ENCODE results near the gene PTPDC1.

The PTPDC1 gene

DNA sequence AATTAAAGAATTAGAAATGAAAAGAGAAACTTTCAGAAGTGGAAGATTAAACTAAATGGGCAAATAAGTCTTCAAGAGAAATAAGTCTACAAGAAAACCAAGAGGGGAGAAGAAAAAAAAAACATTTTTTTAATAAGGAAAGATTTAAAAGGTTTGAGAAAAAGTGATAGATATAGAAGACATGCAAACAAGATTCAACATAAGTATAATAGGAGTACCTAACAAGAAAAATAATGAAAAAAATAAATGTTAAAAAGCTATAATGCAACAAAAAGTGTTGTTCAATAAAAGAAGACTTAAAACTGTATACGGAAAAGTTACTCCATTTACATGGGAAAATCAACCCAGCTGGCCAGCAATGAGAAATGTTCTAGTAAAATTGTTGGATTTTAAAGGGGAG lies 42.6 kb downstream of the PTPDC1 start:
- H3K9ac ChIP-seq (ENCODE audit: low read length) = no peak overlapping the region
- no peak overlapping the region for H2BK5ac ChIP-seq (ENCODE audit: low read depth, low read length, poor library complexity)
- no CpG with 5 or more reads among the region's 1 CpG for WGBS (ENCODE audit: extremely low coverage, insufficient coverage, insufficient read length)
- no peaks in the 10 kb centered on the region for H3K79me2 ChIP-seq (ENCODE audit: control insufficient read depth, insufficient read depth, low read length, poor library complexity)
- H3K23ac ChIP-seq (ENCODE audit: low read length) = no peak overlapping the region
- no peaks in the 10 kb centered on the region for H3K36me3 ChIP-seq (ENCODE audit: control insufficient read depth in 1 of 2, insufficient read depth in 2 of 2, low read length in 2 of 2)
- H3K9me3 ChIP-seq (ENCODE audit: insufficient read depth, low read depth, low read length) = peaks cover 6% of the 10 kb centered on the region
- no peak for DNase-seq
- no peaks in the 10 kb centered on the region for H3K4me1 ChIP-seq (ENCODE audit: control insufficient read depth in 1 of 2, insufficient read depth in 2 of 2, low read length in 2 of 2)
- no peak overlapping the region for H3K27ac ChIP-seq (ENCODE audit: low read depth, low read length)
- H3K4me3 ChIP-seq (ENCODE audit: low read depth, low read length) = no peak overlapping the region
- H2AFZ ChIP-seq (ENCODE audit: insufficient read depth, low read length, poor library complexity) = no peak overlapping the region
- no peak overlapping the region for H4K91ac ChIP-seq (ENCODE audit: low read depth, low read length)
- no peak overlapping the region for H2AK5ac ChIP-seq (ENCODE audit: low read length)
- no peaks in the 10 kb centered on the region for H3K79me1 ChIP-seq (ENCODE audit: low read length)
- no peak overlapping the region for H3K4me2 ChIP-seq (ENCODE audit: low read length)
- no peak overlapping the region for H4K12ac ChIP-seq (ENCODE audit: low read depth, low read length)
- H2BK12ac ChIP-seq (ENCODE audit: low read length) = no peak overlapping the region
- no peak overlapping the region for H3K4ac ChIP-seq (ENCODE audit: low read depth, low read length)
- H4K8ac ChIP-seq (ENCODE audit: low read depth, low read length) = no peak overlapping the region
- no peak overlapping the region for H3K18ac ChIP-seq (ENCODE audit: low read length)
- H3K27me3 ChIP-seq (ENCODE audit: insufficient read depth, low read length) = no peaks in the 10 kb centered on the region
- H3K14ac ChIP-seq (ENCODE audit: low read length) = no peak overlapping the region
- H2BK120ac ChIP-seq (ENCODE audit: insufficient read depth, low read length, poor library complexity) = no peak overlapping the region

DNA sequence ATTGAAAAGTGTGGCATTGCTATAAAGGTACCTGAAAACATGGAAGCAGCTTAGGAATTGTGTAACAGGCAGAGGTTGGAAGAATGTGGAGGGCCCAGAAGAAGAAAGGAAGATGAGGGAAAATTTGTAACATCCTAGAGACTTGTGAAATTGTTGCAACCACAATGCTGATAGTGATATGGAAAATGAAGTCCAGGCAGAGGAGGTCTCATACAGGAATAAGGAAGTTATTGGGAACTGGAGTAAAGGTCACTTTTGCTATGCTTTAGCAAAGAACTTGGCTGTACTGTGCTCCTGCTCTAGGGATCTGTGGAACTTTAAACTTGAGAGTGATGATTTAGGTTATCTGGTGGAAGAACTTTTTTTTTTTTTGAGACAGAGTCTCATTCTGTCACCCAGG lies 43.5 kb downstream of the PTPDC1 start:
- DNase-seq = peak in 1 of 2 donors; percentile 31
- Histone ChIP-seq H3K27ac (ENCODE audit: low read depth, low read length) (no peak overlapping the region), H4K8ac (ENCODE audit: low read depth, low read length) (no peak overlapping the region), H3K9ac (ENCODE audit: low read length) (no peak overlapping the region), H3K23ac (ENCODE audit: low read length) (no peak overlapping the region), H4K12ac (ENCODE audit: low read depth, low read length) (no peak overlapping the region), H2AFZ (ENCODE audit: insufficient read depth, low read length, poor library complexity) (no peak overlapping the region), H3K36me3 (ENCODE audit: control insufficient read depth in 1 of 2, insufficient read depth in 2 of 2, low read length in 2 of 2) (no peaks in the 10 kb centered on the region), H3K18ac (ENCODE audit: low read length) (no peak overlapping the region), H3K4me1 (ENCODE audit: control insufficient read depth in 1 of 2, insufficient read depth in 2 of 2, low read length in 2 of 2) (no peaks in the 10 kb centered on the region), H2BK5ac (ENCODE audit: low read depth, low read length, poor library complexity) (no peak overlapping the region), H2AK5ac (ENCODE audit: low read length) (no peak overlapping the region), H3K4me3 (ENCODE audit: low read depth, low read length) (no peak overlapping the region), H2BK12ac (ENCODE audit: low read length) (no peak overlapping the region), H3K79me2 (ENCODE audit: control insufficient read depth, insufficient read depth, low read length, poor library complexity) (no peaks in the 10 kb centered on the region), H3K27me3 (ENCODE audit: insufficient read depth, low read length) (no peaks in the 10 kb centered on the region), H4K91ac (ENCODE audit: low read depth, low read length) (no peak overlapping the region), H3K9me3 (ENCODE audit: insufficient read depth, low read depth, low read length) (peaks cover 6% of the 10 kb centered on the region), H3K14ac (ENCODE audit: low read length) (no peak overlapping the region), H3K4me2 (ENCODE audit: low read length) (no peak overlapping the region), H3K79me1 (ENCODE audit: low read length) (no peaks in the 10 kb centered on the region), H2BK120ac (ENCODE audit: insufficient read depth, low read length, poor library complexity) (no peak overlapping the region), H3K4ac (ENCODE audit: low read depth, low read length) (no peak overlapping the region)

DNA sequence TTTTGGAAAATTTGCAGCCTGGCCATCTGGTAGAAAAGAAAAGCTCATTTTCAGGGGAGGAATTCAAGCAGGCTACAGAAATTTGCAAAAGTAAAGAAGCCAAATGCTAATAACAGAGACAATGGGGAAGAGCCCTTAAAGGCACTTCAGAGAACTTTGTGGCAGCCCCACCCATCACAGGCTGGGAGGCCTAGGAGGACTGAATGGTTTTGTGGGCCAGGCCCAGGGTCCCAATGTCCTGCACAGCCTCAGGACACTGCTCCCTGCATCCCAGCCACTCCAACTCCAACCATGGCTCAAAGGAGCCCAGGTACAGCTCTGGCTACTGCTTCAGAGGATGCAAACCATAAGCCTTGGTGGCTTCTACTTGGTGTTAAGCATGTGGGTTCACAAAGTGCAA lies 44.3 kb downstream of the PTPDC1 start:
- peaks cover 6% of the 10 kb centered on the region for H3K9me3 ChIP-seq (ENCODE audit: insufficient read depth, low read depth, low read length)
- H2AFZ ChIP-seq (ENCODE audit: insufficient read depth, low read length, poor library complexity) = no peak overlapping the region
- no peak overlapping the region for H2BK120ac ChIP-seq (ENCODE audit: insufficient read depth, low read length, poor library complexity)
- H3K79me1 ChIP-seq (ENCODE audit: low read length) = no peaks in the 10 kb centered on the region
- no peak overlapping the region for H2BK12ac ChIP-seq (ENCODE audit: low read length)
- H4K91ac ChIP-seq (ENCODE audit: low read depth, low read length) = no peak overlapping the region
- no peaks in the 10 kb centered on the region for H3K4me1 ChIP-seq (ENCODE audit: control insufficient read depth in 1 of 2, insufficient read depth in 2 of 2, low read length in 2 of 2)
- H3K4me3 ChIP-seq (ENCODE audit: low read depth, low read length) = no peak overlapping the region
- no peak overlapping the region for H4K12ac ChIP-seq (ENCODE audit: low read depth, low read length)
- no peak overlapping the region for H4K8ac ChIP-seq (ENCODE audit: low read depth, low read length)
- H3K27ac ChIP-seq (ENCODE audit: low read depth, low read length) = no peak overlapping the region
- H3K23ac ChIP-seq (ENCODE audit: low read length) = no peak overlapping the region
- H3K27me3 ChIP-seq (ENCODE audit: insufficient read depth, low read length) = no peaks in the 10 kb centered on the region
- no peaks in the 10 kb centered on the region for H3K36me3 ChIP-seq (ENCODE audit: control insufficient read depth in 1 of 2, insufficient read depth in 2 of 2, low read length in 2 of 2)
- no peak overlapping the region for H3K4me2 ChIP-seq (ENCODE audit: low read length)
- H3K9ac ChIP-seq (ENCODE audit: low read length) = no peak overlapping the region
- no peak overlapping the region for H3K18ac ChIP-seq (ENCODE audit: low read length)
- no peak for DNase-seq
- H2BK5ac ChIP-seq (ENCODE audit: low read depth, low read length, poor library complexity) = no peak overlapping the region
- H3K79me2 ChIP-seq (ENCODE audit: control insufficient read depth, insufficient read depth, low read length, poor library complexity) = no peaks in the 10 kb centered on the region
- H3K4ac ChIP-seq (ENCODE audit: low read depth, low read length) = no peak overlapping the region
- H2AK5ac ChIP-seq (ENCODE audit: low read length) = no peak overlapping the region
- H3K14ac ChIP-seq (ENCODE audit: low read length) = no peak overlapping the region

GRCh38 chr9:94134629-94135028 lies 50.4 kb downstream of the PTPDC1 start:
- Histone ChIP-seq H2BK5ac (ENCODE audit: low read depth, low read length, poor library complexity) (no peak overlapping the region), H2AK5ac (ENCODE audit: low read length) (no peak overlapping the region), H3K27ac (ENCODE audit: low read depth, low read length) (no peak overlapping the region), H3K9me3 (ENCODE audit: insufficient read depth, low read depth, low read length) (no peaks in the 10 kb centered on the region), H2BK120ac (ENCODE audit: insufficient read depth, low read length, poor library complexity) (no peak overlapping the region), H2BK12ac (ENCODE audit: low read length) (no peak overlapping the region), H4K8ac (ENCODE audit: low read depth, low read length) (no peak overlapping the region), H4K91ac (ENCODE audit: low read depth, low read length) (no peak overlapping the region), H3K4me2 (ENCODE audit: low read length) (no peak overlapping the region), H3K4me1 (ENCODE audit: control insufficient read depth in 1 of 2, insufficient read depth in 2 of 2, low read length in 2 of 2) (no peaks in the 10 kb centered on the region), H3K14ac (ENCODE audit: low read length) (no peak overlapping the region), H3K4ac (ENCODE audit: low read depth, low read length) (no peak overlapping the region), H3K79me1 (ENCODE audit: low read length) (no peaks in the 10 kb centered on the region), H3K79me2 (ENCODE audit: control insufficient read depth, insufficient read depth, low read length, poor library complexity) (no peaks in the 10 kb centered on the region), H3K23ac (ENCODE audit: low read length) (no peak overlapping the region), H4K12ac (ENCODE audit: low read depth, low read length) (no peak overlapping the region), H3K18ac (ENCODE audit: low read length) (no peak overlapping the region), H3K4me3 (ENCODE audit: low read depth, low read length) (no peak overlapping the region), H3K9ac (ENCODE audit: low read length) (no peak overlapping the region), H3K36me3 (ENCODE audit: control insufficient read depth in 1 of 2, insufficient read depth in 2 of 2, low read length in 2 of 2) (no peaks in the 10 kb centered on the region), H2AFZ (ENCODE audit: insufficient read depth, low read length, poor library complexity) (no peak overlapping the region), H3K27me3 (ENCODE audit: insufficient read depth, low read length) (no peaks in the 10 kb centered on the region)
- no CpG with 5 or more reads among the region's 7 CpGs for WGBS (ENCODE audit: extremely low coverage, insufficient coverage, insufficient read length)
- DNase-seq = no peak

DNA sequence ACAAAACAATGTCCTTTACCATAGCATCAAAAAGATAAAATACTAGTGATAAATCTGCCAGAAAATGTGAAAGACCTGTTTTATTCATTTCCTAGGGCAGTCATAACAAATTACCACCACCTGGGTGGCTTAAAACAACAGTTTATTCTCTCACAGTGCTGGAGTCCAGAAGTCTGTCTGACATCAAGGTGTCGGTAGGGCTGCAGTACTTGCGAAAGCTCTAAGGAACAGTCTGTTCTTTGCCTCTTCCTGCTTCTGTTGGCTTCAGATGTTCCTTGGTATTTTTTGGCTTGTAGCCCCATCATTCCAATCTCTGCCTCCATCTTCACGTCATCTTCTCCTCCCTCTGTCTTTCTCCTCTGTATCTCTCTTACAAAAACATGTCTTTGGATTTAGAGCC lies 51.0 kb downstream of the PTPDC1 start:
- Histone ChIP-seq H3K23ac (ENCODE audit: low read length) (no peak overlapping the region), H3K9ac (ENCODE audit: low read length) (no peak overlapping the region), H4K12ac (ENCODE audit: low read depth, low read length) (no peak overlapping the region), H2BK120ac (ENCODE audit: insufficient read depth, low read length, poor library complexity) (no peak overlapping the region), H3K4me3 (ENCODE audit: low read depth, low read length) (no peak overlapping the region), H3K27me3 (ENCODE audit: insufficient read depth, low read length) (no peaks in the 10 kb centered on the region), H3K14ac (ENCODE audit: low read length) (no peak overlapping the region), H4K8ac (ENCODE audit: low read depth, low read length) (no peak overlapping the region), H3K4ac (ENCODE audit: low read depth, low read length) (no peak overlapping the region), H3K4me2 (ENCODE audit: low read length) (no peak overlapping the region), H2BK12ac (ENCODE audit: low read length) (no peak overlapping the region), H3K18ac (ENCODE audit: low read length) (no peak overlapping the region), H3K79me1 (ENCODE audit: low read length) (no peaks in the 10 kb centered on the region), H3K36me3 (ENCODE audit: control insufficient read depth in 1 of 2, insufficient read depth in 2 of 2, low read length in 2 of 2) (no peaks in the 10 kb centered on the region), H3K9me3 (ENCODE audit: insufficient read depth, low read depth, low read length) (no peaks in the 10 kb centered on the region), H2AK5ac (ENCODE audit: low read length) (no peak overlapping the region), H2BK5ac (ENCODE audit: low read depth, low read length, poor library complexity) (no peak overlapping the region), H3K27ac (ENCODE audit: low read depth, low read length) (no peak overlapping the region), H2AFZ (ENCODE audit: insufficient read depth, low read length, poor library complexity) (no peak overlapping the region), H4K91ac (ENCODE audit: low read depth, low read length) (no peak overlapping the region), H3K4me1 (ENCODE audit: control insufficient read depth in 1 of 2, insufficient read depth in 2 of 2, low read length in 2 of 2) (peaks cover 2 to 4% of the 10 kb centered on the region in 2 experiments), H3K79me2 (ENCODE audit: control insufficient read depth, insufficient read depth, low read length, poor library complexity) (no peaks in the 10 kb centered on the region)
- DNase-seq = no peak
- WGBS (ENCODE audit: extremely low coverage, insufficient coverage, insufficient read length) = no CpG with 5 or more reads among the region's 3 CpGs

Data from trophoblast cell (in vitro differentiated cells and primary cell).